ENCODE results near the gene ATP5IF1.

ATP5IF1 gene

DNA sequence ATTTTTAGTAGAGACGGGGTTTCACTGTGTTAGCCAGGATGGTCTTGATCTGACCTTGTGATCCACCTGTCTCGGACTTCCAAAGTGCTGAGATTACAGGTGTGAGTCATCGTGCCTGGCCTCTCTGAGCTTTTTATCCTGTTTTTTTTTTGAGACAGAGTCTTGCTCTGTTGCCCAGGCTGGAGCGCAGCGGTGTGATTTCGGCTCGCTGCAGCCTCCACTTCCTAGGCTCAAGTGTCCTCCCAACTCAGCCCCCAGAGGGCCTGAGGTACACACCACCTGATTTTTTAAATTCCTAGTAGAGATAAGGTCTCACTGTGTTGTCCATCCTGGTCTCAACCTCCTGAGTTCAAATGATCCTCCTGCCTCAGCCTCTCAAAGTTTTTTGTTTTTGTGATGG, 43.8 kb downstream of the ATP5IF1 start:
- DNase-seq (ENCODE audit: low read depth) = no peak
- TF ChIP-seq CTCF (IDR thresholded peaks at IDR 0.05; ENCODE audit: low read length, missing control alignments) = no peak
- H3K4me3 ChIP-seq (replicated peaks; ENCODE audit: low read depth, low read length) = no peak overlapping the region

DNA sequence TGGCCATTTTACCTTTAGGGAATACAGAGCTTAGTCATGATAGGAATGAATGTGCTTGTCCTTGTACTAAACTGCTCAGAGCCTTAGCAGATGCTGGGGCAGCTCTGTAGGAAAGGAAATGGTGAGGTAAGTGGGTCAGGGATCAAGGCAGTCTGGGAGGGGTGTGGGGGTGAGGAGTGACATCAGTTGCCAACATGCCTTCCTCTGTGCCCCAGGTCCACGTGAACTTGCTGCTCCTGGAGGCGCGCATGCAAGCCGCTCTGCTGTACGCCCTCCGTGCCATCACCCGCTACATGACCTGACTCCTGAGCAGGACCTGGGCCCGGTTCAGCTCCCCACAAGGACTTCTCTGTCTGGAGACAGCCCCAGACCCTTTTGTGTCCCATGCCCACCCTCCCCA, 44.6 kb downstream of the ATP5IF1 start:
- no peak overlapping the region for H3K4me3 ChIP-seq (replicated peaks; ENCODE audit: low read depth, low read length)
- no peak for TF ChIP-seq CTCF (IDR thresholded peaks at IDR 0.05; ENCODE audit: low read length, missing control alignments)
- DNase-seq (ENCODE audit: low read depth) = no peak

DNA sequence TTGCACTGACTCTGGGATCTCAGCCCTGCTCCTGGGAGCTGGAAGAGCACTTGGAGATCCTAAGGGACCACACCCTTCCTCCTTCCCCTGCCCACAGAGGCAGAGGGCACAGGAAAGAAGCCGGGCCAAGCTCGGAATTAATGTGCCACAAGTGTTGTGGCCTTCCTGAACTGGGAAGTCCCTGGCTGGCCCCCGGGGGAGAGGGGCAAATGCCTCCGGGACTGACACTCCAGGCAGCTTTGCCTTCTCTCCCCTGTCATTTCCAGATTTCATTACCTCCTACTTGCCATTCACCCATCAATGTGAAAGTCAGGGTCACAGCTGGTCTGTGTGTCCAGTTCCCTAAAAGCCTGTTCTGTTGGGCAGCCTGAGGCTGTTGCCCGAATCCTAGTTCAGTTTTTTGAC, 45.1 kb downstream of the ATP5IF1 start:
- DNase-seq (ENCODE audit: low read depth) = no peak
- no peak overlapping the region for H3K4me3 ChIP-seq (replicated peaks; ENCODE audit: low read depth, low read length)
- no peak for TF ChIP-seq CTCF (IDR thresholded peaks at IDR 0.05; ENCODE audit: low read length, missing control alignments)

DNA sequence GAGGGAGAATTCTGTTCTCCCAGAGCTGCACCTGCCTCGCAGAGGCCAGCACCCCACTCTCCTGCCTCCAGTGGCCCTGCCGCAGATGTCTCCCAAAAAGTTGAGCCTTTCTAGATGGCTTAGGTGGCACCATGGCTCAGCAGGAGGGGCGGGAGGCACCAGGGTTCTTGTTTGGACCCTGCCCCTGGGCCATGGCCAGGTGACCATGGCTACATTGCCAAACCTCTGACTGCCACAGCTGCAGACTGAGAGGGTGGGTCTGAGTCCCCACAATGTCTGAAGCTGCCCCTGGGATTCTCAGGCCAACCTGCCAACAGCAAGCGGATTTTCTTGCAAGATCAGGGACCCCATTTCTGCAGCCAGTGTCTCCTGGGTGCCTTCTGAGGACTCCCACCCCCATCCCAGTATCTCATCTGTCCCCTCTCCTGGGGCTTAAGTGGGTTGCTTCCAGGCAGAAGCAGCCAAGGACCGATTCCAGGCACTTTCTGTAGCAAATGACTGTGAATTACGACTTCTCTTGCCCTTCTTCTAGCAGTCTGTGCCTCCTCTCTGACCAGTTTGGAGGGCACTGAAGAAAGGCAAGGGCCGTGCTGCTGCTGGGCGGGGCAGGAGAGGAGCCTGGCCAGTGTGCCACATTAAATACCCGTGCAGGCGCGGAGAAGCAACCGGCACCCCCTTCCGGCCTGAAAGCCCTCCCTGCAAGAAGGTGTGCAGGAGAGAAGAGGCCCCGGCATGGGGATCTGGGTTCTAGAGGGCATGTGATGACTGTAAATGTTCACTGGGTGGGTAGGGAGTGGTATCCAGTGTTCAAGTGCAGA, 45.9 kb downstream of the ATP5IF1 start:
- no peak overlapping the region for H3K4me3 ChIP-seq (replicated peaks; ENCODE audit: low read depth, low read length)
- no peak for TF ChIP-seq CTCF (IDR thresholded peaks at IDR 0.05; ENCODE audit: low read length, missing control alignments)
- no peak for DNase-seq (ENCODE audit: low read depth)

- no peak for DNase-seq (ENCODE audit: low read depth)
- no peak for TF ChIP-seq CTCF (IDR thresholded peaks at IDR 0.05; ENCODE audit: low read length, missing control alignments)
- no peak overlapping the region for H3K4me3 ChIP-seq (replicated peaks; ENCODE audit: low read depth, low read length)
Measured at GRCh38 chr1:28282426-28283407, 46.8 kb downstream of the ATP5IF1 start.

GRCh38 chr1:28286111-28286510, 50.2 kb downstream of the ATP5IF1 start:
- no peak overlapping the region for H3K4me3 ChIP-seq (replicated peaks; ENCODE audit: low read depth, low read length)
- TF ChIP-seq CTCF (IDR thresholded peaks at IDR 0.05; ENCODE audit: low read length, missing control alignments) = no peak
- no peak for DNase-seq (ENCODE audit: low read depth)
